ENCODE results near the gene ARL6IP1.
"Not testable (repeated sequence)": the region's sequence is repeated elsewhere in the genome, so short reads cannot be mapped to it uniquely, and the experiment has no call there.

- peak; percentile 53 for TF ChIP-seq CTCF (conservative IDR thresholded peaks at IDR 0.05; ENCODE audit: low read length)
- not testable (repeated sequence) for TF ChIP-seq EZH2phosphoT487 (IDR thresholded peaks at IDR 0.05; ENCODE audit: borderline replicate concordance)
Measured at GRCh38 chr16:18759598-18760520, 41.5 kb downstream of the ARL6IP1 start.

Measured in Loucy (cell line).